Muscle layer of colon (tissue), 2 donors: ENCODE data around the gene BCKDK.
A peak's percentile ranks its signal among the peaks of the same experiment; 100 is the strongest.

ENCODE experiments used
- H3K27ac ChIP-seq: one replicate; pipeline ENCODE4 v1.7.0; 2013; ENCODE audit warnings: low read depth, mild to moderate bottlenecking, low read length, moderate library complexity
- H3K27me3 ChIP-seq, 2 donors: one replicate each; pipeline ENCODE4 v1.7.0; 2013; ENCODE audit warnings: low read length in 2 of 2, mild to moderate bottlenecking in 2 of 2; ENCODE audit not compliant: insufficient read depth in 2 of 2, control insufficient read depth in 1 of 2
- H3K36me3 ChIP-seq: one replicate; pipeline ENCODE4 v1.7.0; 2013; ENCODE audit warnings: mild to moderate bottlenecking, low read length; ENCODE audit not compliant: insufficient read depth
- H3K4me1 ChIP-seq: one replicate; pipeline ENCODE4 v1.7.0; 2013; ENCODE audit warnings: mild to moderate bottlenecking, low read length; ENCODE audit not compliant: insufficient read depth
- H3K4me3 ChIP-seq, 2 donors: one replicate each; pipeline ENCODE4 v1.7.0; 2013; ENCODE audit warnings: low read length in 2 of 2, low read depth in 1 of 2, mild to moderate bottlenecking in 1 of 2, moderate library complexity in 1 of 2
- H3K9ac ChIP-seq: one replicate; pipeline ENCODE4 v1.7.0; 2013; ENCODE audit warnings: low read length
- H3K9me3 ChIP-seq: one replicate; pipeline ENCODE4 v1.7.0; 2013; ENCODE audit warnings: mild to moderate bottlenecking, low read length
- donor health status: abdominal sarcoma.
- donor health status: Adenocarcinoma of cecum.

Gene BCKDK

GRCh38 chr16:31106509-31107464 lies 1.4 kb upstream of the BCKDK start:
- Histone ChIP-seq H3K9me3 (no peaks in the 10 kb centered on the region), H3K4me1 (peaks cover 15% of the 10 kb centered on the region), H3K9ac (no peak overlapping the region), H3K4me3 (no peak overlapping the region), H3K27ac (no peak overlapping the region), H3K36me3 (peaks cover 24% of the 10 kb centered on the region), H3K27me3 (no peaks in the 10 kb centered on the region)

GRCh38 chr16:31107465-31107867 lies 720 bp upstream of the BCKDK start:
- Histone ChIP-seq H3K36me3 (peaks cover 31% of the 10 kb centered on the region), H3K27me3 (no peaks in the 10 kb centered on the region), H3K27ac (no peak overlapping the region), H3K9me3 (no peaks in the 10 kb centered on the region), H3K9ac (no peak overlapping the region), H3K4me1 (peaks cover 15% of the 10 kb centered on the region), H3K4me3 (peak overlapping the region in 1 of 2 donors; percentile 72)

DNA sequence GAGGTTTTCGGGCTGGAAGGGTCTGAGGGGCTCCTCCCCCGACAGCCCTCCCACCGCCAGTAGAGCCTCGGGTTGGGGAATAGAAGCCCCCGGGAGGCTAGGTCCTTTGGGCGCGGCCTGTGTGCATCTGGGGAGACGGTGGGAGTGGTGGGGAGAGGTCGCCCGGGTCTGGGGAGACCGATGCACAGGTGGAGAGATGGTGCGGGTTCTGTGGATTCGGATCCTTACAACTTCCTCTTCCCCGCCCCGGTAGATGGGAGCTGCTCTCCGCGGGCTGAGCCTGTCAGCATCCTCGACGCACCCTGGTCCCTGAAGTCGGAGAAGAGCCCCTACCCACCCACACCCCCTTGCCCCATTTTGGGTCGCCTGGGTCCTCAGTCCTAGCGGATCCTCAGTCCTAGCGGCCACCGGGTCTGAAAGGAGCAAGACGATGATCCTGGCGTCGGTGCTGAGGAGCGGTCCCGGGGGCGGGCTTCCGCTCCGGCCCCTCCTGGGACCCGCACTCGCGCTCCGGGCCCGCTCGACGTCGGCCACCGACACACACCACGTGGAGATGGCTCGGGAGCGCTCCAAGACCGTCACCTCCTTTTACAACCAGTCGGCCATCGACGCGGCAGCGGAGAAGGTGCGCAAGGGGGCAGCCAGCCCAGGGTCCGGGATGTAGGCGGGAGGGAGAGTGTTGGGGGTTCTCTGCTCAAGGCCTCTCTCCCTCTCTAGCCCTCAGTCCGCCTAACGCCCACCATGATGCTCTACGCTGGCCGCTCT lies 790 bp downstream of the BCKDK start:
- H3K27ac ChIP-seq = peak overlapping the region; percentile 94
- peak overlapping the region; percentile 44 for H3K9ac ChIP-seq
- no peaks in the 10 kb centered on the region for H3K27me3 ChIP-seq
- no peaks in the 10 kb centered on the region for H3K9me3 ChIP-seq
- peak overlapping the region; percentile 72 to 100 for H3K4me3 ChIP-seq
- H3K36me3 ChIP-seq = peaks cover 36% of the 10 kb centered on the region
- H3K4me1 ChIP-seq = peaks cover 22% of the 10 kb centered on the region

GRCh38 chr16:31109622-31110021 lies 1.4 kb downstream of the BCKDK start:
- Histone ChIP-seq H3K27me3 (no peaks in the 10 kb centered on the region), H3K4me1 (peaks cover 23% of the 10 kb centered on the region), H3K4me3 (no peak overlapping the region), H3K9ac (no peak overlapping the region), H3K36me3 (peaks cover 36% of the 10 kb centered on the region), H3K27ac (no peak overlapping the region), H3K9me3 (no peaks in the 10 kb centered on the region)

- Histone ChIP-seq H3K4me3 (no peak overlapping the region), H3K36me3 (peaks cover 36% of the 10 kb centered on the region), H3K4me1 (peaks cover 23% of the 10 kb centered on the region), H3K9ac (no peak overlapping the region), H3K27ac (no peak overlapping the region), H3K9me3 (no peaks in the 10 kb centered on the region), H3K27me3 (no peaks in the 10 kb centered on the region)
Measured at GRCh38 chr16:31110106-31111034, 2.2 kb downstream of the BCKDK start.

DNA sequence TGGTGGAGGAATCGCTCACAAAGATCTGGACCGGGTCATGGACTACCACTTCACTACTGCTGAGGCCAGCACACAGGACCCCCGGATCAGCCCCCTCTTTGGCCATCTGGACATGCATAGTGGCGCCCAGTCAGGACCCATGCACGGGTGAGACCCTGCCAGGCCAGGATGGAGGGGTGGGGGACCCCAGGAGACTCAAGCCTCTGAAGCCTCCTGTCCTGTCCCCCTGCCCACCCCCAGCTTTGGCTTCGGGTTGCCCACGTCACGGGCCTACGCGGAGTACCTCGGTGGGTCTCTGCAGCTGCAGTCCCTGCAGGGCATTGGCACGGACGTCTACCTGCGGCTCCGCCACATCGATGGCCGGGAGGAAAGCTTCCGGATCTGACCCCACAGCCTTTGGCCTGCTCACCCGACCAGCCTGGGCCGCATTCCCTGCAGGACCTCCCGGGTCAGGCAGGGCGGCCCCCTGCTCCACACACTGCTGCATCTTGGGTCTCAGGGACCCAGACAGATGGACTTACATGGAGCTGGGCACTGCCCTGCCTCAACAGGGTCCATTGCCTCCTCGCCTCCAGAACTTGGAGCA lies 3.8 kb downstream of the BCKDK start:
- peaks cover 23% of the 10 kb centered on the region for H3K4me1 ChIP-seq
- no peak overlapping the region for H3K4me3 ChIP-seq
- no peak overlapping the region for H3K9ac ChIP-seq
- H3K36me3 ChIP-seq = peaks cover 36% of the 10 kb centered on the region
- no peaks in the 10 kb centered on the region for H3K27me3 ChIP-seq
- no peaks in the 10 kb centered on the region for H3K9me3 ChIP-seq
- no peak overlapping the region for H3K27ac ChIP-seq

- Histone ChIP-seq H3K9ac (no peak overlapping the region), H3K4me1 (peaks cover 23% of the 10 kb centered on the region), H3K9me3 (no peaks in the 10 kb centered on the region), H3K4me3 (no peak overlapping the region), H3K27ac (no peak overlapping the region), H3K27me3 (no peaks in the 10 kb centered on the region), H3K36me3 (peaks cover 36% of the 10 kb centered on the region)
Measured at GRCh38 chr16:31112711-31113110, 4.5 kb downstream of the BCKDK start.

DNA sequence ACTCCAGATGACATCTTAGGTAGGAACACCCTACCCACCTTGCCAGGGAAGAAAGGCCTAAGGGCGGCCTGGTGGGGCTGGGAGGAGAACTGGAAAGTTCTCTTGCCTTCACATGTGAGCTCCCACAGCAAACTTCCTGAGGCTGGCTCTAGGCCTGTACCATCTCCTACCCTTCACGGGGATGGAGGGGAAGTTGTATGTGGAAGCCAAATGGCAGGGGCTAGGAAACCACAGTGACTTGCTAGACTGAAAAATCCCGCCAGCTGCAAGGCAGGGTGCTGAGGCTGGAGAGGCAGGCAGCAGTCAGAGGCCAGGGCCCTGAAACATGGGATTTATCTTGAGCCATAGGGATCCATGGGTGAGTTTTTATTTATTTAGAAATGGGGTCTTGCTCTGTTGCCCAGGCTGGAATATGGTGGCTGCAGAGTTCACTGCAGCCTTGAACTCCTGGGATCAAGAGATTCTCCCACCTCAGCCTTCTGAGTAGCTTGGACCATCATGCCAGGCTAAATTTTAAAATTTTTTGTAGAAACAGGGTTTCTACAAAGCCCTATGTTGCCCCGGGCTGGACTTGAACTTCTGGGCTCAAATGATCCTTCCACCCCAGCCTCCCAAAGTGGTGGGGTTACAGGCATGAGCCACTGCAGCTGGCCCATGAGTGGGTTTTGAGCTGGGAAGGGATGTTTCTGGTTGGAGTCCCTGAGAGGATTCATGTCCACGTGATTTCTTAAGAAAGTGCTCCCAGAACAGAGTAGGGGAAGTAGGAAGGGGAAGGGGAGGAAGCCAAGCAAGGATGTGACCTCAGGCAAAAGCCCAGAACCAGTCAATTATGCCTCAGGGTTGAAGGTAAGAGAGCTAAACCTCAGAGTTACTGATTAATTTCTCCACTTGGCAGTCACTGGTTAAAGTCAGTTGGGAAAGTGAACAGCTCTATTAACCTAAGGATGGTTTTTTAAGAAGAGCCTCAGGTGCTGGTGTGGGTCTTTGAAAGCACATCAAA lies 5.2 kb downstream of the BCKDK start:
- no peak overlapping the region for H3K4me3 ChIP-seq
- H3K9ac ChIP-seq = no peak overlapping the region
- H3K4me1 ChIP-seq = peaks cover 26% of the 10 kb centered on the region
- no peaks in the 10 kb centered on the region for H3K27me3 ChIP-seq
- peak overlapping the region; percentile 68 for H3K27ac ChIP-seq
- H3K9me3 ChIP-seq = no peaks in the 10 kb centered on the region
- peaks cover 36% of the 10 kb centered on the region for H3K36me3 ChIP-seq

GRCh38 chr16:31114468-31114867 lies 6.3 kb downstream of the BCKDK start:
- Histone ChIP-seq H3K27me3 (no peaks in the 10 kb centered on the region), H3K4me1 (peaks cover 25% of the 10 kb centered on the region), H3K9me3 (no peaks in the 10 kb centered on the region), H3K36me3 (peaks cover 44% of the 10 kb centered on the region), H3K27ac (peak overlapping the region; percentile 68), H3K9ac (no peak overlapping the region), H3K4me3 (no peak overlapping the region)
